ENCODE measurements around the gene TMEM158. TPM values are rescaled to one million over a fixed set of nuclear protein-coding genes. Genes with fewer than 3 reads are reported as not detected.

The TMEM158 gene
- total RNA-seq, 1 donor from 2014 or later = 1.1 TPM

GRCh38 chr3:45235409-45235808 is 9.3 kb upstream of the TMEM158 start:
- ATAC-seq = no peak
- DNase-seq (ENCODE audit: low spot score) = no peak

- DNase-seq (ENCODE audit: low spot score) = no peak
- no peak for ATAC-seq
These were observed 8.2 kb upstream of the TMEM158 start for GRCh38 chr3:45234250-45234649.

GRCh38 chr3:45232521-45232920 is 6.4 kb upstream of the TMEM158 start:
- ATAC-seq = no peak
- no peak for DNase-seq (ENCODE audit: low spot score)

- no peak for DNase-seq (ENCODE audit: low spot score)
- ATAC-seq = no peak
These were observed 1.9 kb upstream of the TMEM158 start for GRCh38 chr3:45227946-45228345.

DNA sequence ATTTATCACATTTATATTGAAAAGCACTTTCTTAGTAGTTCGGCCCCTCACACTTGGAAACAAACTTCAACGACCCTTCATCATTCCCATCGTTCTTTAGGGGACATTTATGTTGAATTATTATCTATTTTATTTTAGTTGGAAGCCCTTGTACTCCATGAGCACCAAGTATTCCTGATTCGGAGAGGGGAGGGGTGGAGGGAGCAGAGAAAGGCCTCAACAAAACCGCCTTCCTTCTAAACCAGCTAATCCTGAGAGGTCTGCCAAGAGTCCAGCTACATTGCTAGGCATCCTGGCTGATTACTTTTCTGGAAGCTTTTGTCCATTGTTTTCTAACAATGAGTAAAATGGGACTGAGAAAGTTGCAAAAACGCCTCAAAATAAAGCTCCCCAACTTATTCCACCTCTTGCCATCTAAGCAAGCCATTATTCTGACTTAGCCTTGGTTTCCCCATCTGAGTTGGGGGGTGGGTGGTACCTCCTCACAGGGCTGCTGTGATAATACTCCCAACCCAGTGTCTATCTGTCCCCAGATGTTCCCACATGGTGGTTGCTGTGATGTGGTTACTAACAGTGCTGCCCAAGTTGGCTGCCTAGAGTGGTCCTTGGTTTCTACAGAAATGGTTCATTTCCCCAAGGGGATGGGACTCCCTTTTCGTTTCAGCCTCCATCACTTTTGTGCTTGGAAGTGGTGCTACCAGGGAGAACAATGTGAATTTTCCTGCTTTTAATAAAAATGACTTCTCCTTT is 1.2 kb upstream of the TMEM158 start:
- DNase-seq (ENCODE audit: low spot score) (no peak), ATAC-seq (no peak)

GRCh38 chr3:45225465-45226205 is 452 bp downstream of the TMEM158 start:
- ATAC-seq (peak; percentile 4), DNase-seq (ENCODE audit: low spot score) (peak; percentile 50)

- DNase-seq (ENCODE audit: low spot score) (peak; percentile 85), ATAC-seq (peak; percentile 87)
These were observed 1.1 kb downstream of the TMEM158 start for GRCh38 chr3:45224824-45225464.

- DNase-seq (ENCODE audit: low spot score) = no peak
- no peak for ATAC-seq
These were observed 2.0 kb downstream of the TMEM158 start for GRCh38 chr3:45223889-45224727.

DNA sequence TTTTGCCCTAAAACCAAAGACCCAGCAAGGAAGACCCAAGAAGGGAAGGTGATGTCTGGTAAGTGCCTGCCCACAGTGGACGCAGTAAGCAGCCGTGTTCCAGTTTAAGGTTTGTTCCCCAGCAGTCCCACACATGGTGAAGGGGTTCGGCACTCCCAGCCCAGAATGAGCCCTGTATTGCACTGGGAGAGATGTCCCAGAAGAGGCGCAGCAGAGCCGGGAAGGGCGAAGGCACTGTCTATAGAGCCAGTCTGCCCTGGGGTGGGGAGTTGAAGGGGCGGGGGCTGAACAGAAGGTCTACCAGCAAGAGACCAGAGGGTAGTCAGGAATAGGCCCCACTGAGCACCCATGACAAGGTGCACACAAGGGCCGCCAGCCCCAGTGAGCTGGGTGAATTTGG is 6.4 kb downstream of the TMEM158 start:
- ATAC-seq (no peak), DNase-seq (ENCODE audit: low spot score) (no peak)

- no peak for ATAC-seq
These were observed 7.3 kb downstream of the TMEM158 start for GRCh38 chr3:45218578-45219390.

DNA sequence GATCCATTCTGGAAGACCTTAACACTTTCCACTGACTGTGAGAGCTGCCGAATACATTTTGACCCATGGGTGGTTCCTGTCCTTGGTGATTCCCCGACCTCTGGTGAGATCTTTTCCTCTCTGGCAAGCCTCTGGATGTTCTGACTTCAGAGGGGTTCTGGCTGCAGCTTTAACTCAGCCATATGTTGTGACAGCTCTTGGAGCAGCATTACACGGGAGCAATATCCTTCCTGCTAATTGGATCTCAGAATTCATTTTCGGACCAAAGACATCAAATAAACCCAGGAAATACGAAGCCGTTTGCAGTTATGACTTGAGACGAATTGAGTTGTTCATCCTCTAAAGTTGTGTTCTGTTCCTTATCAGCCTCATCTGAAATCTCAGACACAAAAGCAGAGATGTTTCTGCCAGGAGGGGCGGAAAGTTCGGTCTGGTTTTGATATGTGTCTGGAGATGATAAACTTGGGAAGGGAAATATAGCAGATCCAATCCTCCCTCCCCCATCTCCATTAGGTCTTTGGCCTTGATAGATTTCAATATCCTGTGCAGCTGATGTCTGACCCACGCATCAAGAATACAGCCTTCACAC is 10.0 kb downstream of the TMEM158 start:
- DNase-seq (ENCODE audit: low spot score) (no peak), ATAC-seq (no peak)

More at GRCh38 chr3:45218578-45219390, 7.3 kb downstream of the TMEM158 start:
- DNase-seq (ENCODE audit: low spot score) = no peak

GRCh38 chr3:45215466-45215865 is 10.6 kb downstream of the TMEM158 start:
- ATAC-seq = no peak
- no peak for DNase-seq (ENCODE audit: low spot score)

- no peak for DNase-seq (ENCODE audit: low spot score)
- no peak for ATAC-seq
These were observed 11.9 kb downstream of the TMEM158 start for GRCh38 chr3:45214061-45214680.

GRCh38 chr3:45212095-45212468 is 14.0 kb downstream of the TMEM158 start:
- DNase-seq (ENCODE audit: low spot score) (no peak), ATAC-seq (no peak)

GRCh38 chr3:45211466-45212094 is 14.5 kb downstream of the TMEM158 start:
- DNase-seq (ENCODE audit: low spot score) (no peak), ATAC-seq (no peak)

DNA sequence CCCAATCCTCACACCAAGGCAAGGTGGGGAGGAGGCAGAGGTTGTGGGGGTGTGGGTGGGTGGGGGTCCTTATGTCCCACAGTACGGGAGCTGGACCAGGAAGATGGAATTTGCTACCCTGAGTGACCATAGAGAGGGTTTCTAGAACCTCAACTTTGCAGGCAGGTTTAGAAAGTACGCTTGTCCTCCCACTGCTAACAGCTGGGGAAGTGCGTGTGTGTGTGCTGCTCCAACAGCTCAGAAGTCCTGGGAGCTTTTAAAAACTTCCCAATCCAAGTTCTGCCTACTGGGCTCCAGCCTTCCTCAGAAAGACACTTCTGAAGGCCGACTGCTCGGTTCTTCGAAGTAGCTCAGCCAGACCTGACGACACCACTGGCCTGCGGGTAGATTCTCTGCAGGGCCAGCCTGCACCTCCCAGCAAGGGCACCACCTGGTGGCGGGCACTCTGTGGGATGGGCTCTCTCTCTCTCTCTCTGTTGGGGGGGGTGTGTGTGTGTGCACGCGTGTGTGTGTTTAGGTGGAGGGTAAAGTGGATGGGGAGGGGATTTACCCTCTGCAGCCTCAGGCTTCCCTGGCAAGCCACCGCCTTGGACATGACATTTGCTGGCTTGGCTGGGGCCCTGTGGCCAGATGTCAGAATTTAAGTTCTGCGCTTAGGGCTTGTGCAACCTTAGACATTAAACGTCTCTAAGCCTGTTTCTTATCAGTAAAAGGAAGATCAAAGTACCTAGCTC is 15.6 kb downstream of the TMEM158 start:
- peak; percentile 82 for DNase-seq (ENCODE audit: low spot score)

DNA sequence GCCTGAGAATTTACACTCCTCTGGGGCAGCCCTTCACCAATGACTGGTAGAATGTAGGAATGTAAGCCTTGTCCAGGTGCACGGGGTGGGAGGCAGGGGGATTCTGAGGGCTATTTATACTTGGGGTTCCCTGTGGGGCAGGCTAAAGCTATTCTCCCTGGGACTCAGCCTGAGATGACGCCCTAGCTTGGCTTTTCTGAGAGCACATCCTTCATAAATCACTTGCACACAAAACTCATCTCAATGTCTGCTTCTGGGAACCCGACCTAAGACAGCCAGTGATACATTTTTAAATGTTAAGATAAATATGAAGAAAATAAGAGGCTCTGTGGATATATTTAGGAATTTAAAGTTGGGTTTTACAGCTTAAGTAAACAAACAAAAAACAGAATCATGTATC is 16.6 kb downstream of the TMEM158 start:
- no peak for DNase-seq (ENCODE audit: low spot score)
- no peak for ATAC-seq

More for the DNA sequence above, 15.6 kb downstream of the TMEM158 start:
- ATAC-seq = peak; percentile 100

DNA sequence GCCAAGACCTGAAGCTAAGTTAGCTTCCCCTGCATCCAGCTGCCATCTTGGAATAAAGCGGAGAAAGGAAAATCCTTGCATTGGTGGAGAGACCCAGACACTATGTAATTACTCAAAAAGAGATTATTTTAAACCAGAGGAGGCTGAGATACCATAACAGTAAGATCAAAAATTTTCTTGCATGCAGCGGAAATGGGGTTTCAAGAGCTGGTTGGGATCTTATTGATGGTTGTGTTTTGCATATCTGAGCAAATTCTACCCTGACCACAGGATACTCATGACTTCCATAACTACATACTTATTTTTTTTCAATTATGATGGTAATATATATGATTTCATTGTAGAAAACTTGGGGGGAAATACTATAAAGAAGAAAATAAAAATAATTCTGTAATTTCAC is 17.5 kb downstream of the TMEM158 start:
- ATAC-seq (no peak), DNase-seq (ENCODE audit: low spot score) (no peak)

All from left lobe of liver (tissue), 2 donors.